ENCODE data around the gene ERCC5.

- TF ChIP-seq EZH2 (IDR thresholded peaks at IDR 0.05; ENCODE audit: insufficient read depth, poor library complexity, severe bottlenecking) = no peak
- no peak for TF ChIP-seq EZH2phosphoT487 (IDR thresholded peaks at IDR 0.05; ENCODE audit: insufficient read depth, low read depth)
Measured at GRCh38 chr13:102909971-102910370, 64.1 kb downstream of the ERCC5 start.

Measured in GM23248 (cell line).